ENCODE data around the gene PDGFD. TPM values are rescaled to one million over a fixed set of nuclear protein-coding genes. Genes with fewer than 3 reads are reported as not detected.
A peak's percentile ranks its signal among the peaks of the same experiment; 100 is the strongest.
"Not testable (repeated sequence)": the region's sequence is repeated elsewhere in the genome, so short reads cannot be mapped to it uniquely, and the experiment has no call there.

Gene PDGFD
- polyA plus RNA-seq, 10 donors = 22.2 to 54.9 (median 25.8) TPM

GRCh38 chr11:104058680-104059079, 105.3 kb downstream of the PDGFD start:
- no peak for DNase-seq

- no peak for DNase-seq
Measured at GRCh38 chr11:104057908-104058307, 106.0 kb downstream of the PDGFD start.

- DNase-seq = no peak
Measured at GRCh38 chr11:104055596-104055995, 108.4 kb downstream of the PDGFD start.

- DNase-seq = no peak
Measured at GRCh38 chr11:104054911-104055529, 108.9 kb downstream of the PDGFD start.

GRCh38 chr11:104053743-104054478, 110.0 kb downstream of the PDGFD start:
- DNase-seq = no peak

GRCh38 chr11:104051778-104052177, 112.2 kb downstream of the PDGFD start:
- DNase-seq = no peak

- no peak for DNase-seq
Measured at GRCh38 chr11:104049116-104049515, 114.8 kb downstream of the PDGFD start.

- DNase-seq = not testable (repeated sequence)
Measured at GRCh38 chr11:104046858-104047257, 117.1 kb downstream of the PDGFD start.

- no peak for DNase-seq
Measured at GRCh38 chr11:104046331-104046730, 117.6 kb downstream of the PDGFD start.

- DNase-seq = no peak
Measured at GRCh38 chr11:104043678-104044239, 120.2 kb downstream of the PDGFD start.

- no peak for DNase-seq
Measured at GRCh38 chr11:104043142-104043541, 120.8 kb downstream of the PDGFD start.

- DNase-seq = no peak
Measured at GRCh38 chr11:104041792-104042191, 122.2 kb downstream of the PDGFD start.

- DNase-seq = no peak
Measured at GRCh38 chr11:104036995-104037394, 127.0 kb downstream of the PDGFD start.

GRCh38 chr11:104036588-104036987, 127.4 kb downstream of the PDGFD start, which contains the start of gene DDI1:
Gene DDI1, plus strand, starts transcription at chr11:104036640. Its CDS starts 183 bp downstream, at chr11:104036823.
- DNase-seq = no peak

- DNase-seq = no peak
Measured at GRCh38 chr11:104033561-104033960, 130.4 kb downstream of the PDGFD start.

GRCh38 chr11:104033134-104033533, 130.8 kb downstream of the PDGFD start:
- DNase-seq = peak in 1 of 3 donors; percentile 55

- DNase-seq = no peak
Measured at GRCh38 chr11:104028476-104029263, 135.3 kb downstream of the PDGFD start.

- DNase-seq = no peak
Measured at GRCh38 chr11:104024572-104024971, 139.4 kb downstream of the PDGFD start.

GRCh38 chr11:104015649-104016415, 148.1 kb downstream of the PDGFD start:
- DNase-seq = no peak

GRCh38 chr11:104011044-104011443, 152.9 kb downstream of the PDGFD start:
- no peak for DNase-seq

GRCh38 chr11:104009744-104010143, 154.2 kb downstream of the PDGFD start:
- DNase-seq = peak in 1 of 3 donors; percentile 22

All from muscle of back (tissue), 11 donors.